Duodenal mucosa (tissue), 2 donors: Measurements from ENCODE around the gene PITX1.

Source experiments
- H3K27ac ChIP-seq: one replicate; pipeline ENCODE4 v1.7.0; 2013; ENCODE audit warnings: low read depth, low read length
- H3K27me3 ChIP-seq, 2 donors: one replicate each; pipeline ENCODE4 v1.7.0; 2013; ENCODE audit warnings: low read length in 2 of 2, control low read depth in 1 of 2; ENCODE audit not compliant: insufficient read depth in 2 of 2, control insufficient read depth in 1 of 2
- H3K36me3 ChIP-seq, 2 donors: one replicate each; pipeline ENCODE4 v1.7.0; 2013; ENCODE audit warnings: low read length in 2 of 2, control low read depth in 1 of 2; ENCODE audit not compliant: insufficient read depth in 2 of 2, control insufficient read depth in 1 of 2
- H3K4me1 ChIP-seq, 2 donors: one replicate each; pipeline ENCODE4 v1.7.0; 2013; ENCODE audit warnings: low read length in 2 of 2, control low read depth in 1 of 2; ENCODE audit not compliant: insufficient read depth in 2 of 2, control insufficient read depth in 1 of 2
- H3K4me3 ChIP-seq, 2 donors: one replicate each; pipeline ENCODE4 v1.7.0; 2013; ENCODE audit warnings: low read length in 2 of 2, low read depth in 1 of 2
- H3K9ac ChIP-seq, 2 donors: one replicate each; pipeline ENCODE4 v1.7.0; 2013; ENCODE audit warnings: low read length in 2 of 2, low read depth in 1 of 2
- H3K9me3 ChIP-seq, 2 donors: one replicate each; pipeline ENCODE4 v1.7.0; 2013; ENCODE audit warnings: low read length in 2 of 2, control low read depth in 1 of 2; ENCODE audit not compliant: control insufficient read depth in 1 of 2

Gene PITX1

DNA sequence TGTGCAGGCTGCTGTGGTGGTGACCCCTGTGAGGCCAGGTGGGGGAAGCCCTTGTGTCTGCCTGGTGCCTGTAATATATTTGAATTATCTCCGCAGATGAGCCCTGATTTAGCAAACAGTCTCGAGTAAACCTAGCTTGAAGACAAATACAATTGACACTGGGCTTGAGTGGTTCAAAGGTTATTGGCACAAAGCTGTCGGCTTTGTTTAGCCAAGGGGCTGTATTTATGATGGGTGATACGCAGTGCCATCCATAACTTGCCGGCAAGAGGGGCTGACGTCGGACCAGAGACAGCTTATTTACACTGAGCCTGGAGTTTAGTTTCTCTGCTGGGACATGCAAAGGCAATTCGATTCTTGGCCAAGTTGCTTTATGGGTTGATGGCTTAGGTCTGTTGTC is 20.0 kb upstream of the PITX1 start:
- peaks cover 6 to 18% of the 10 kb centered on the region in 2 donors for H3K4me1 ChIP-seq
- H3K4me3 ChIP-seq, result no peak overlapping the region
- peaks cover 9 to 22% of the 10 kb centered on the region in 2 donors for H3K27me3 ChIP-seq
- H3K27ac ChIP-seq, result no peak overlapping the region
- H3K9ac ChIP-seq, result no peak overlapping the region
- no peaks in the 10 kb centered on the region for H3K36me3 ChIP-seq
- H3K9me3 ChIP-seq, result no peaks in the 10 kb centered on the region

GRCh38 chr5:135053278-135053677 is 19.2 kb upstream of the PITX1 start:
- no peaks in the 10 kb centered on the region for H3K9me3 ChIP-seq
- no peaks in the 10 kb centered on the region for H3K36me3 ChIP-seq
- H3K4me3 ChIP-seq, result no peak overlapping the region
- peaks cover 9 to 22% of the 10 kb centered on the region in 2 donors for H3K27me3 ChIP-seq
- no peak overlapping the region for H3K27ac ChIP-seq
- peaks cover 6 to 18% of the 10 kb centered on the region in 2 donors for H3K4me1 ChIP-seq
- H3K9ac ChIP-seq, result no peak overlapping the region

- no peak overlapping the region for H3K4me3 ChIP-seq
- H3K4me1 ChIP-seq, result peaks cover 6 to 19% of the 10 kb centered on the region in 2 donors
- peaks cover 9 to 22% of the 10 kb centered on the region in 2 donors for H3K27me3 ChIP-seq
- no peaks in the 10 kb centered on the region for H3K9me3 ChIP-seq
- no peak overlapping the region for H3K9ac ChIP-seq
- no peaks in the 10 kb centered on the region for H3K36me3 ChIP-seq
- no peak overlapping the region for H3K27ac ChIP-seq
Observed at GRCh38 chr5:135052511-135053145, 18.6 kb upstream of the PITX1 start.

- Histone ChIP-seq H3K9me3 (no peaks in the 10 kb centered on the region), H3K27me3 (peaks cover 9 to 22% of the 10 kb centered on the region in 2 donors), H3K4me1 (peaks cover 12 to 25% of the 10 kb centered on the region in 2 donors), H3K27ac (no peak overlapping the region), H3K36me3 (no peaks in the 10 kb centered on the region), H3K4me3 (no peak overlapping the region), H3K9ac (no peak overlapping the region)
Observed at GRCh38 chr5:135051872-135052271, 17.8 kb upstream of the PITX1 start.

- Histone ChIP-seq H3K4me3 (no peak overlapping the region), H3K27me3 (peaks cover 9 to 22% of the 10 kb centered on the region in 2 donors), H3K9ac (no peak overlapping the region), H3K27ac (no peak overlapping the region), H3K9me3 (no peaks in the 10 kb centered on the region), H3K4me1 (peaks cover 12 to 25% of the 10 kb centered on the region in 2 donors), H3K36me3 (no peaks in the 10 kb centered on the region)
Observed at GRCh38 chr5:135051399-135051798, 17.4 kb upstream of the PITX1 start.

- Histone ChIP-seq H3K9me3 (no peaks in the 10 kb centered on the region), H3K36me3 (no peaks in the 10 kb centered on the region), H3K4me1 (peaks cover 12 to 25% of the 10 kb centered on the region in 2 donors), H3K9ac (no peak overlapping the region), H3K27me3 (peaks cover 13 to 25% of the 10 kb centered on the region in 2 donors), H3K4me3 (no peak overlapping the region), H3K27ac (no peak overlapping the region)
Observed at GRCh38 chr5:135050244-135050767, 16.3 kb upstream of the PITX1 start.

- H3K27me3 ChIP-seq, result peaks cover 13 to 25% of the 10 kb centered on the region in 2 donors
- H3K4me3 ChIP-seq, result no peak overlapping the region
Observed at GRCh38 chr5:135048930-135049329, 14.9 kb upstream of the PITX1 start.

GRCh38 chr5:135048286-135048685 is 14.3 kb upstream of the PITX1 start:
- H3K27me3 ChIP-seq, result peaks cover 13 to 20% of the 10 kb centered on the region in 2 donors
- H3K9ac ChIP-seq, result no peak overlapping the region
- H3K4me1 ChIP-seq, result peaks cover 10 to 16% of the 10 kb centered on the region in 2 donors
- H3K36me3 ChIP-seq, result no peaks in the 10 kb centered on the region
- no peak overlapping the region for H3K27ac ChIP-seq
- no peaks in the 10 kb centered on the region for H3K9me3 ChIP-seq
- H3K4me3 ChIP-seq, result no peak overlapping the region

More at GRCh38 chr5:135048930-135049329, 14.9 kb upstream of the PITX1 start:
- no peaks in the 10 kb centered on the region for H3K9me3 ChIP-seq
- H3K4me1 ChIP-seq, result peaks cover 10 to 21% of the 10 kb centered on the region in 2 donors
- no peak overlapping the region for H3K27ac ChIP-seq
- no peaks in the 10 kb centered on the region for H3K36me3 ChIP-seq
- H3K9ac ChIP-seq, result no peak overlapping the region

DNA sequence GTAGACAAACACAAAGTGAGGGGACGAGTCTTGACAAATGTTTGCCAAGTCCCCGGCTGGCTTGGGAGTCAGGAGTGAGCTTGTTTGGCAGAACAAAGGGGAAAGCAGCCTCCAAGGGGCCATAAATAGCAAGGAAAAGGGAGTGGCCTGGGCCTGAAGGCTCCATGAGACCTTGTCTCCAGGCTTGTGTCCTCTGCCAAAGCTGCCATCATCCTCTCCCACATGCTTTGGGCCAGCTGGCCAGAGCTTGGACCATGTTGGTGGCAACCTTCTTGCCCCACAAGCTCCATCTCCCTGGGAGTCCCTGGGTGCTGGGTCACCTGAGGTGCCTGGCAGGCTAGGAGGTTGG is 13.3 kb upstream of the PITX1 start:
- Histone ChIP-seq H3K9ac (no peak overlapping the region), H3K27ac (no peak overlapping the region), H3K4me1 (peaks cover 6 to 7% of the 10 kb centered on the region in 2 donors), H3K27me3 (peaks cover 13 to 21% of the 10 kb centered on the region in 2 donors), H3K36me3 (no peaks in the 10 kb centered on the region), H3K9me3 (no peaks in the 10 kb centered on the region), H3K4me3 (no peak overlapping the region)

GRCh38 chr5:135046661-135047346 is 12.8 kb upstream of the PITX1 start:
- peaks cover 13 to 21% of the 10 kb centered on the region in 2 donors for H3K27me3 ChIP-seq
- no peak overlapping the region for H3K27ac ChIP-seq
- H3K9ac ChIP-seq, result no peak overlapping the region
- peaks cover 6 to 7% of the 10 kb centered on the region in 2 donors for H3K4me1 ChIP-seq
- H3K9me3 ChIP-seq, result no peaks in the 10 kb centered on the region
- H3K36me3 ChIP-seq, result no peaks in the 10 kb centered on the region
- H3K4me3 ChIP-seq, result no peak overlapping the region
